MCF 10A (cell line): ENCODE measurements around the gene SLC35D2. TPM values are rescaled to one million over a fixed set of nuclear protein-coding genes. Genes with fewer than 3 reads are reported as not detected.
A peak's percentile ranks its signal among the peaks of the same experiment; 100 is the strongest.

Source experiments
- BruUV-seq: library from RNA; stranded (reverse); fragments of 400-500 nt; replicated peaks from 2 replicates; lab custom pipeline; 2021; lab: Mats Ljungman, UMichigan
- CTCF ChIA-PET: fragments of 300-600 bp; sonication (Branson Sonifier 250); formaldehyde crosslinking; extraction: SDS; loops from one replicate; lab custom pipeline; 2021; ENCODE audit warnings: antibody characterized with exemption, inconsistent platforms; lab: Yijun Ruan, JAX
- POLR2A ChIA-PET: fragments of 300-600, 350-650 bp; sonication (Branson Sonifier 250); formaldehyde crosslinking; extraction: SDS; loops from one replicate; lab custom pipeline; 2020; ENCODE audit warnings: antibody characterized with exemption, inconsistent platforms; lab: Yijun Ruan, JAX
- DNase-seq: peaks from one replicate; pipeline ENCODE4 v3.0.0-alpha.2; 2018; ENCODE audit not compliant: unreplicated experiment
- H3K27ac Mint-ChIP-seq: one replicate; pipeline ENCODE4 v1.8.0; 2022; ENCODE audit warnings: mild to moderate bottlenecking, low read depth, mixed read lengths; ENCODE audit not compliant: unreplicated experiment
- H3K27me3 Mint-ChIP-seq: one replicate; pipeline ENCODE4 v1.8.0; 2022; ENCODE audit warnings: mixed read lengths; ENCODE audit not compliant: insufficient read depth, unreplicated experiment
- H3K36me3 Mint-ChIP-seq: one replicate; pipeline ENCODE4 v1.8.0; 2022; ENCODE audit warnings: mild to moderate bottlenecking, moderate library complexity, mixed read lengths; ENCODE audit not compliant: insufficient read depth, unreplicated experiment
- H3K4me1 Mint-ChIP-seq: one replicate; pipeline ENCODE4 v1.8.0; 2022; ENCODE audit warnings: mixed read lengths; ENCODE audit not compliant: insufficient read depth, unreplicated experiment
- H3K4me3 Mint-ChIP-seq: one replicate; pipeline ENCODE4 v1.8.0; 2022; ENCODE audit warnings: mild to moderate bottlenecking, moderate library complexity, mixed read lengths; ENCODE audit not compliant: unreplicated experiment
- H3K9me3 Mint-ChIP-seq: one replicate; pipeline ENCODE4 v1.8.0; 2022; ENCODE audit warnings: mixed read lengths; ENCODE audit not compliant: unreplicated experiment
- intact Hi-C: fragments of 100-400 bp; cut with micrococcal nuclease; formaldehyde crosslinking; loops from 2 replicates; pipeline ENCODE4 v1.14.1; 2022
- total RNA-seq: library from RNA; stranded (reverse); gene quantifications from 2 replicates; pipeline ENCODE4 v1.2.3, GENCODE V29; 2022
- TF ChIP-seq, protein P1 (sequence below): fragments of 200-600 bp; IDR thresholded peaks from one replicate; pipeline ENCODE4 v1.8.0; 2022; ENCODE audit warnings: antibody characterized with exemption, mild to moderate bottlenecking; ENCODE audit not compliant: unreplicated experiment

Gene SLC35D2
- total RNA-seq, 1 experiment from 2014 or later: 20.8 TPM

DNA sequence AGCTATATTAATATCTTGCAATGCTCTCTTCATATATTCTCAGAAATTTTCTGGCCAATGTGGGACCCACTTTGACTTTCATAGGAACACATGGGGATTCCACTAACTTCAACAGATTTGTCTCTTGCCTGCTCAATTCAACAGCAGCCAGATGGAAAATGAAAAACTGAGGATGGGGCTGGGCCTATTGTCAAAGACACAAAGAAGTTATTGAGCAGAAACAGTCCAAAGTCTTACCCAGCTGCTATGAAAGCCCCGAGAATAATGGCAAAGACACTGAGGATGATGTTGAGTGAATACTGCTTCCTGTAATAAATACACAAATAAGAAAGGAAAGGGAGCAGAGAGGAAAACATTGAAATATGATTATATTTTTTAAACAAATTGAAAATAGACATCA lies 32.6 kb downstream of the SLC35D2 start:
- Mint-ChIP-seq H3K9me3 (no peaks in the 10 kb centered on the region), H3K4me1 (no peaks in the 10 kb centered on the region), H3K27me3 (no peaks in the 10 kb centered on the region), H3K27ac (no peak overlapping the region), H3K36me3 (peaks cover 6% of the 10 kb centered on the region), H3K4me3 (no peak overlapping the region)
- CTCF ChIA-PET: interaction anchor here (0.6 to 1.6 kb wide), 3 partner anchors 34 to 316 kb away, joined by 3 to 5 read pairs (median 3); no protein-coding TSS in a partner anchor
- intact Hi-C loops: no loop called here
- DNase-seq: no peak
- TF ChIP-seq, protein P1, sequence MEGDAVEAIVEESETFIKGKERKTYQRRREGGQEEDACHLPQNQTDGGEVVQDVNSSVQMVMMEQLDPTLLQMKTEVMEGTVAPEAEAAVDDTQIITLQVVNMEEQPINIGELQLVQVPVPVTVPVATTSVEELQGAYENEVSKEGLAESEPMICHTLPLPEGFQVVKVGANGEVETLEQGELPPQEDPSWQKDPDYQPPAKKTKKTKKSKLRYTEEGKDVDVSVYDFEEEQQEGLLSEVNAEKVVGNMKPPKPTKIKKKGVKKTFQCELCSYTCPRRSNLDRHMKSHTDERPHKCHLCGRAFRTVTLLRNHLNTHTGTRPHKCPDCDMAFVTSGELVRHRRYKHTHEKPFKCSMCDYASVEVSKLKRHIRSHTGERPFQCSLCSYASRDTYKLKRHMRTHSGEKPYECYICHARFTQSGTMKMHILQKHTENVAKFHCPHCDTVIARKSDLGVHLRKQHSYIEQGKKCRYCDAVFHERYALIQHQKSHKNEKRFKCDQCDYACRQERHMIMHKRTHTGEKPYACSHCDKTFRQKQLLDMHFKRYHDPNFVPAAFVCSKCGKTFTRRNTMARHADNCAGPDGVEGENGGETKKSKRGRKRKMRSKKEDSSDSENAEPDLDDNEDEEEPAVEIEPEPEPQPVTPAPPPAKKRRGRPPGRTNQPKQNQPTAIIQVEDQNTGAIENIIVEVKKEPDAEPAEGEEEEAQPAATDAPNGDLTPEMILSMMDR: no peak
- POLR2A ChIA-PET: interaction anchor here (0.6 kb wide), 1 partner anchor 27 kb away, joined by 3 read pairs; no protein-coding TSS in a partner anchor
- no TSS peak for BruUV-seq

DNA sequence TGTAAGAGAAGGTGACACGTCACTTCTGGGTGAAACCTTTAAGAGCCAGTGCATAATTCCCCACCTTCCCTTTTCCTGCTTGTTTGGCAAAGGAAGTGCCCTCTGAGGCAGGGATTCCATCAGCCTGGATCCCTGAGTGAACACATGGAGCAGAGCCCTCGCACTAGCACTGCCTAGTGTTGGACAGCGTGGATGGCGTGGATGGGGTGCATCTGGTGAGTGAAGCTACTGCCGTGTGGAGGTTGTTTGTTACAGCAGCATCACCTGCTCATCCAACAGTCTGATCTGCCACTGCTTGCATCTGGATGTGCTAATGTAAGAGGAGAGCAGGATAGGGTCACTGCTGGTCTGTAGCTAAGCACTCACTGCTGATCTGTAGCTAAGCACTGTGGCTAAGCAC lies 35.2 kb downstream of the SLC35D2 start:
- POLR2A ChIA-PET: no interaction called here
- intact Hi-C loops: no loop called here

DNA sequence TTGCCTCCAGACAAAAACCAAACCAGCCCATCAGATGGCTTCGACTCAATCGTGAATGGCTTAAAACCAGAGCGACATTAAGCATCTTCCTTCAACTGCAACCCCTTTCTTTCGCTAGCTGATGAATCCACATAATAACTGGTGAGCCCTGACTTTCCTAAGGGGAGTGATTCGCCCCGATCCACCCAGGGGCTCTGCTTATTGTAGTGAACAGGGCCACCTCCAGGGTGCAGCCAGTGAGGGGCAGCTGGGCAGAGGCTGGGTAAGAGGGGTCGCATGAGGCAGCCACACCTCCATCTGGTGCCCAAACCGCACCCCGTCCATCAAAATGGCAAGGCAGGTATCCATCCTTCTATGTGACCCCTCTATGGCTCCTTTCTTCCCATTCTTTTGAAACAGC lies 38.0 kb downstream of the SLC35D2 start:
- CTCF ChIA-PET: no interaction called here
- H3K36me3 Mint-ChIP-seq: no peaks in the 10 kb centered on the region
- TF ChIP-seq, protein P1: no peak

More for the DNA sequence above, 35.2 kb downstream of the SLC35D2 start:
- Mint-ChIP-seq H3K4me1 (no peaks in the 10 kb centered on the region), H3K27me3 (no peaks in the 10 kb centered on the region), H3K9me3 (no peaks in the 10 kb centered on the region), H3K4me3 (no peak overlapping the region), H3K36me3 (no peaks in the 10 kb centered on the region), H3K27ac (no peak overlapping the region)
- CTCF ChIA-PET: interaction anchor here (1.4 to 1.5 kb wide), 2 partner anchors 21 to 31 kb away, joined by 6 read pairs; no protein-coding TSS in a partner anchor
- no peak for DNase-seq
- TF ChIP-seq, protein P1: no peak
- BruUV-seq: no TSS peak

DNA sequence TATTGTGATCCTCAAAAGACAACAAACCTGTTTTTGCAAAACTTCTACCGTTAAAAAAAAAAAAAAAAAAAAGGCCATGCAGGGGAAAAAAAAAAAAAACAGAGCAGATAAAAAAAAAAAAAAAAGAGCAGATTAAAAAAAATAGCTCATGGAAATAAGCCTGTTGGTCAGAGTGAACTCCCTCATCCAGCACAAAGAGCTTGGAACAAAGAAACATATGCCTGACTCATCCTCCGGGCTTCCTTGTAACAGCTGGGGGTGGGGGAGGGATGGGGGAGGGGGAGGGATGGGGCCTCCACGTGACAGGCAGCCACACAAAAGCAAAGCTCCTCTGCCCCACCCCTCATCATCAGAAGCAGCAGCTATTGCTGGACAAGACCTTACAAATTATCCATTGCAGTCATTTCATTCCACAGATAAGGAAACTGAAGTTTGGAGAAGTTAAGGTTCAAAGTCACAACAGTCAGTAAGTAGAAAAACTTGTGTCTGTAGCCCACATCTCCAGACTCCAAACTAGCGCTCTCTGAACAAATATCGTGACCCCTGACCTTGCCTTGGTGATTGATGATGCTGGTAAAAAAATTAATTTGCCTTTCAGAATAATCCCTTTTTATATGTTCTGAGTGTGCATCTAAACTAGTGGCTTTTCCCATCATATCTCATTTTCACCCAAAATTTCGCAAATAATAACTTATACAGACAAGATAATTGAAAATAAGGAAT lies 38.9 kb downstream of the SLC35D2 start:
- no TSS peak for BruUV-seq
- H3K27me3 Mint-ChIP-seq: no peaks in the 10 kb centered on the region
- TF ChIP-seq, protein P1: no peak
- H3K4me1 Mint-ChIP-seq: peaks cover 7% of the 10 kb centered on the region
- no peaks in the 10 kb centered on the region for H3K36me3 Mint-ChIP-seq
- POLR2A ChIA-PET: interaction anchor here (0.9 kb wide), 1 partner anchor 105 kb away, joined by 3 read pairs; the partner anchor contains the start of gene HABP4
- peak; percentile 80 for DNase-seq
- H3K4me3 Mint-ChIP-seq: no peak overlapping the region
- intact Hi-C loops: loop anchor here (5.0 kb wide), 1 partner anchor 73 kb away; the partner anchor contains the start of gene ZNF367
- H3K9me3 Mint-ChIP-seq: no peaks in the 10 kb centered on the region
- CTCF ChIA-PET: interaction anchor here (0.6 to 1.2 kb wide), 5 partner anchors 11 to 1948 kb away, joined by 3 to 6 read pairs (median 4); no protein-coding TSS in a partner anchor
- no peak overlapping the region for H3K27ac Mint-ChIP-seq

More for the DNA sequence above, 38.0 kb downstream of the SLC35D2 start:
- no peak for DNase-seq
- POLR2A ChIA-PET: interaction anchor here (0.6 to 0.8 kb wide), 2 partner anchors 103 to 104 kb away, joined by 3 read pairs; no protein-coding TSS in a partner anchor
- no peaks in the 10 kb centered on the region for H3K27me3 Mint-ChIP-seq
- H3K4me1 Mint-ChIP-seq: no peaks in the 10 kb centered on the region
- no TSS peak for BruUV-seq
- no peak overlapping the region for H3K27ac Mint-ChIP-seq
- H3K9me3 Mint-ChIP-seq: no peaks in the 10 kb centered on the region
- H3K4me3 Mint-ChIP-seq: no peak overlapping the region
- intact Hi-C loops: no loop called here
